HG03135 (cell line): Measurements from ENCODE around the gene ATP5F1C.
"Not testable (repeated sequence)": the region's sequence is repeated elsewhere in the genome, so short reads cannot be mapped to it uniquely, and the experiment has no call there.

ENCODE experiments used
- ATAC-seq: cut with Tn5 transposase; IDR thresholded peaks from one replicate; pipeline ENCODE4 v1.9.1; 2021; ENCODE audit warnings: mild to moderate bottlenecking, moderate library complexity; ENCODE audit not compliant: unreplicated experiment

ATP5F1C gene

DNA sequence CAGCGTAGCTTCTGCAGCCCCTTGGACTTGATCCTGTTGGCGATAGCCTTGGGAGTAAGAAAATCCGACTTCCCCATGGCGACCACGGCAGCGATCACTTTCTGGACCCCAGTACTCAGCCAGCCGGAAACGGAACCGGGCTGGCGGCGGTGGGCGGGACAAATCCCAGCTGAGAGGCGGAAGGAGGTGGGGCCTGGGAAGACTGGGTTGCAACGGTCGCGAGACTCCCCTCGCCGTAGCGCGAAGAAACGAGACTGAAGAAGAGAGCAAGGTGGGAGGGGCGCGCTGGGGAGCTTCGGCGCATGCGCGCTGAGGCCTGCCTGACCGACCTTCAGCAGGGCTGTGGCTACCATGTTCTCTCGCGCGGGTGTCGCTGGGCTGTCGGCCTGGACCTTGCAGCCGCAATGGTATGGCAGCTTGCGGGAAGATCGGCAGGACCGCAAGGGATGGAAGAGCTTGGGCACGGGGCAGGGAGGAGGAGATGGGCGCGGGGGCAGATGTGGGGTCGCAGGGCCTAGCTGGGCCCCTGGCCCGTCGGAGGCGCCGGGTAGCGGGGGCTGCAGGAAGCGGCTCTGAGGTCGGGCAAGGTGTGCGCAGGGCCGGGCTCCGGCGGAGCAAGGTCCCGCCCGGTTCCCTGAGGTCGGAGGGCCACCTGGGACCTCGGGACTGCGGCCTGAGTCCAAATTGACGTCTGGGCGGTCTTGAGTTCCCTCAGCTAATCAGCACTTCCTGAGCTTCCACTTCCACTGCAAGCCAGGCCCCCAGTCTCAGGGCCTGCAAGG is at the start of gene ATP5F1C, which contains the start of gene KIN:
ATP5F1C (plus strand) TSS at position 321 of the 782 bp plus-strand sequence; CDS start at position 352, 31 bp downstream.
KIN (minus strand) TSS at position 137 of the 782 bp plus-strand sequence; CDS start at position 77, 60 bp downstream.
- ATAC-seq: peak; percentile 94

DNA sequence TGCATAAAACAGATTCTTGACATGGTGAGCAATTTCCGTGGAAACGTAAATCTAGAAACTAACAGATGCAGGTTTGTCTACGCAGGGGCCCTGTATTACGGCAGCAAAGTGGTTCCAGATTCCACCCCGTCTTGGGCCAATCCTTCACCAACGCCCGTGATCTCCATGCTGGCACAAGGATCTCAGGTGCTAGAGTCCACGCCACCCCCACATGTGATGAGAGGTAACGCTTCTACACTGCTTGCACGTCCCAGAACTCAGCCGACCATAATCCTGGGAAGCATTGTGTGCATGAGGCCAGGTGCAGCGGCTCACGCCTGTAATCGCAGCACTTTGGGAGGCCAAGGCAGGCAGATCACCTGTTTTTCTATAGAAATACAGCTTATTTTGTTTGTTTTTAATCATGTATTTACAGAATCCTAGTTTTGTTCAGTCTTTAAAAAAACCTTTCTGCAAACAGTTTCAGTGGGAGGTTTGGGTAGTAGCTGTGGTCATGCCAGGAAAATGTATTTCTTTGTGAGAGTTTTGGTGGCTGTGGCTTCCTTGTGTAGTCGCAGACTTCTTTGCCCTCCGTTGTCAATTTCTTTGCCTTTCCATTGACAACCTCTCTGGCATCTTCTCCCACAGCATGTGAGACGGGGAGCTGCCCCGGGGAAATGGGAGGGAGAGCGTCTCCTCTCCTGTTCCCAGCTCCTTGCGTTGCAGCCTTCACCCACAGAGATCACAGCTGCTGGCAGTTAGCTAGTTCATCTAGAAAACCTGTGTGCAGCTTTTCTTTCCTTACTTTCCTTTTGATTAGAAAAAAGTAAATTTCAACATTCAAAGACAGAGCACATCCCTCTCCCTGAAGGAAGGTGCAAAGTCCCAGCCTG is 49.2 kb upstream of the ATP5F1C start:
- no peak for ATAC-seq

DNA sequence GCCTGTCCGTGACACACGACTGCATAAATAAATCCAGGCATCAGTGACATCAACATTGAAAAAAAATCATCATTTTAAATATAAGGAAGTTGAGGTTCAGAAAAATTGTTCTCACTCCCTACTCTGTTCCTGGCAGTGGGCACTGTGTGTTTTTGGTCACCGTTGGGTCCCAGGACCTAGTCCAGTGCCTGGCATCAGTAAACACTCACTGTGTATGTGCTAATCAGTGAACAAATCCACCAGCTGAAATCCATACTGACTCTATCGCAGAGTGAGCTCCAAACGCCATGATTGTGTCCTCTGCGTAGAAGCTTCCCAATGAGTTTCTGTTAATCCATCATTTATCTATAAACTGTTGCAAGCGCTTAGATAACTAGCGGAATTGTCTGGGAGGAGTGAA is 43.7 kb upstream of the ATP5F1C start:
- ATAC-seq: no peak

DNA sequence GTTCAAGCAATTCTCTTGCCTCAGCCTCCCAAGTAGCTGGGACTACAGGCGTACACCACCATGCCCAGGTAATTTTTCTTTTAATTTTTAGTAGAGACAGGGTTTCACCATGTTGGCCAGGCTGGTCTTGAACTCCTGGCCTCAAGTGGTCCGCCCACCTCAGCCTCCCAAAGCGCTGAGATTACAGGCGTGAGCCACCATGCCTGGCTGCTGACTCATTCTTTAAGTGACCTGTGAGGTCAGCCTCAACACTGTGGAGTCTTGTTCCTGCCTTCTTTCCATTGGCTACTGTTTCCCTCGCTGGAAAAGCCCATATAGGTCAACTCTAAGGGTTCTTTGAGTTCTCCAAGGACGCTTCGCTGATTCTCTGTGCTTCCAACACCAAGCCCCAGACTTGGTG is 39.3 kb upstream of the ATP5F1C start:
- not testable (repeated sequence) for ATAC-seq

DNA sequence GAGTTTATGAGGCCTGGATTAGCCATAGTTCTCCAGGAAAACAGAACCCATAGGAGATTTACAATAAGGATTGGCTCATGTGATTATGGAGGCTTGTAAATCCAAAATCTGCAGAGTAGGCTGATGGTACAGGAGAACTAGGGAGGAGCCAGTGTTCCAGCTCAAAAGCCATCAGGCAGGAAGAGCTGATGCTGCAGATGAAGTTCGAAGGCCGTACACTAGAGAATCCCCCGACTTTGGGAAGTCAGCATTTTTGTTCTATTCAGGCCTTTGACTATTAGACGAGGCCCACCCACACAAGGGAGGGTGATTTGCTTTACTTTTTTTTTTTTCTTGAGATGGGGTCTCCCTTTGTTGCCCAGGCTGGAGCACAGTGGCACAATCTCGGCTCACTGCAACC is 37.8 kb upstream of the ATP5F1C start:
- ATAC-seq: no peak

DNA sequence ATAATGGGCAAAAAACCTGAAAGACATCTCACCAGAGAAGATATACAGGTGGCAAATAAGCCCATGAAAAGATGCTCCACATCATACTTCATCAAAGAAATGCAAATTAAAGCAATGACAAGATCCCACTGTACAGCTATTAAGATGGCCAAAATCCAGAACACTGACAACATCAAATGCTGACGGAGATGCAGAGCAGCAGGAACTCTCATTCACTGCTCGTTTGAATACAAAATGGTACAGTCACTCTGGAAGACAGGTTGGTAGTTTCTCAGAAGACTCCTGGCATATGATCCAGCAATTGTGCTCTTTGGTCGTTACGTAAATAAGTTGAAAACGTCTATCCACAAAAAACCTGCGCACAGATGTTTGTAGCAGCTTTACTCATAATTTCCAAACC is 35.7 kb upstream of the ATP5F1C start:
- ATAC-seq: no peak

DNA sequence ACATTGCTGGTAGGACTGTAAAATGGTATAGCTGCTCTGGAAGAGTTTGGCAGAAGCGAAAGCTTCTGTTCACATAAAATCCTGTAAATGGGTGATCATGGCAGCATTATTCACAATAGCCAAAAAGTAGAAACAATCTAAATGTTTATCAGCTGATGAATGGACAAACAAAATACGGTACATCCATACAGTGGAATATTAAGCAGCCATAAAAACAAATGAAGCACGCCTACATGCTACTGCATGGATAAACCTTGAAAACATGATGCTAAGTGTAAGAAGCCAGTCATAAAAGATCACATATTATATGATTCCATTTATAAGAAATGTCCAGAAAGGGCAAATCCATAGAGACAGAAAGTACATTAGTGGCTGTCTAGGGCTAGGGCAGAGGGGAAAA is 32.9 kb upstream of the ATP5F1C start:
- ATAC-seq: no peak

DNA sequence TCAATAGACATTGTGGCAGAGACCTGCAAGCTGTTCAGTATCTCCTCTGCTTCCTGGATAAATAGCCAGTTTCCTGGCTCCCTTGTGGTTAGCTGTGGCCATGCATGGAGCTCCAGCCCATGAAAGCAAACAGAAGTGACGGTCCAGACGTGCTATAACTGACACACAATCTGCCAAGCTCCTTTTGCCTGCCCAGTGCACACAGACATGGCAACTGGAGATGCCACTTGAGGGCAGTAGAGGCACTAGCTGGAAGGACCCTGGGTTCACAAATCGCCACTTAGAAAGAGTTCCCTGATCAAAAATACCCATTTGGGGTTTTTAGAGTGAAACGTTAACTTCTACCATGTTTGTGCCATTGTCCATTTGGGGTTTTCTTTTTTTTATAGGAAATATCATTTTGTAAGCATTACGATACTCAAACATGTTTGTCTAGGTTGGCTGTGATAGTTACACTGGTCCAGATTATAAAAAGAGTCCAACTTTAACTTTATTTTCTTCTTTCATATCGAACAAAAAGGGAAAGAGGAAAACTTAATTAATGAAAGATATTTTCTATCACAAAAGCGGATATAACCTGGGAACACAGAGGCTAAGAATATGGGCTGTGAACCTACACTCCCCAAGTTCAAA is 31.5 kb upstream of the ATP5F1C start:
- ATAC-seq: no peak

DNA sequence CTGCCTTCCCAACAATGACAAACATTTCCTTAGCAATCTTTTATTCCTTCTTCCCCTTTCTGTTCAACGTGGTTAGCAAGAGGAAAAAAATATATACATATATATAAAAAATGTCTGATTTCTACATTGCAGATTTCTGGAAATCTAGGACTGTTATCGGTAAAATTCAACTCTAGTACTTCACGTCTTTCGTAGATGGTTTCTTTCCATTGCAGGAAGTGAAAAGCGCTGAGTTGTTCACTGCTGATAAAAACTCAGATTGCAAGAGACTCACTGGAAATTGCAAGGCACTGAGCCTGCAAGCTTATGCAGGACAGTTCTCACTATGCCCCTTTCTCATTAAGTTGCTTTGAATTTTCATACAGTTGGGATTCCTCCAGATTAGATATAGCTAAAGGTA is 24.0 kb upstream of the ATP5F1C start:
- ATAC-seq: no peak

DNA sequence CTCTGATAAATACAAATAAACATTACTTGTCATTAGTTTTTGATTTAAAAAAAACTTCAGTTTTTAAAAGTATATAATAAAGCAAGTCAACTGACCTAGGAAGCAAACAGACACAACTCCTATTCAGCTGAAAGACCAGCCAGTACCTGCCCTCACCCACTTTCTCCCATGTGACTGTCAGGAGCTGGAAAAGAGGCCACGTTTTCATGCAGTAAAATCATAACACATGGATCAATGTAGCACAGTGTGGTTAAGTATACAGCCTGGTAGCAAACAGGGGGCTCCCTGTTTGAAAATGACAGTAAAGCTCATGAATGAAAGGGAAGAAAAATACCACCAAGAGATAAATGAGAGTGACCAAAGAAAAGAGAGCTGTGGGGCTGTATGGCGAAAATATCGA is 21.7 kb upstream of the ATP5F1C start:
- no peak for ATAC-seq

DNA sequence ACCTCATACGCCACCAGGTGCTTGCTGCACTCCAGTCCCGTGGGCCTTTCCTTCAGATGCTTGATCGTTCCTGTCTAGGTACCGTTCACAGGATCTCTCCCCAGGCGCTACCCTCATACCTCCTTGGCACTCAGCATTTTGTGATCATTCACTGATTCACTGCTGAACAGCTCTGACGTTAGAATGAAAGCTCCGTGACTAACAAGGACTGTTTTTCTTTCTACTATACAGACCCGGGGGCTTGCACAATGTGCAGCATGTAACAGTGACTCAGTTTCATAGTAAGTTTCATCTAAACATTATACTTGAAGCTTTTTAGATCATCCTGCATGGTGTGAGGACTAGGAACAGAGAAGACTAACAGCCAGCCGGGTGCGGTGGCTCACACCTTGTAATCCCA is 20.8 kb upstream of the ATP5F1C start:
- ATAC-seq: no peak

DNA sequence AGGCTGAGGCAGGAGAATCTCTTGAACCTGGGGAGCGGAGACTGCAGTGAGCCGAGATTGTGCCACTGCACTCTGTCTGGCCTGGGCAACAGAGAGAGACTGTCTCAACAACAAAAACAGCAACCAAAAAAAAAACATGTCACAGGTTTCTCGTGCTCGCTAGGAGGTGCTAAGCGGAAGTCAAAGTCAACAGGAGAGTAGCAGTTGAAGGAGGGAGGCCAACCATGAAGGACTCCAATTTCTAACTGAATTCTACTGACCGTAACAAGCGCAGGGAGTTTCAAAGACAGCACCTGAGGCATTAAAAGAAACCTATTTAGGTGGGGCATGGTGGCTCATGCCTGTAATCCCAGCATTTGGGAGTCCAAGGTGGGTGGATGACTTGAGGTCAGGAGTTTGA is 19.6 kb upstream of the ATP5F1C start:
- no peak for ATAC-seq

DNA sequence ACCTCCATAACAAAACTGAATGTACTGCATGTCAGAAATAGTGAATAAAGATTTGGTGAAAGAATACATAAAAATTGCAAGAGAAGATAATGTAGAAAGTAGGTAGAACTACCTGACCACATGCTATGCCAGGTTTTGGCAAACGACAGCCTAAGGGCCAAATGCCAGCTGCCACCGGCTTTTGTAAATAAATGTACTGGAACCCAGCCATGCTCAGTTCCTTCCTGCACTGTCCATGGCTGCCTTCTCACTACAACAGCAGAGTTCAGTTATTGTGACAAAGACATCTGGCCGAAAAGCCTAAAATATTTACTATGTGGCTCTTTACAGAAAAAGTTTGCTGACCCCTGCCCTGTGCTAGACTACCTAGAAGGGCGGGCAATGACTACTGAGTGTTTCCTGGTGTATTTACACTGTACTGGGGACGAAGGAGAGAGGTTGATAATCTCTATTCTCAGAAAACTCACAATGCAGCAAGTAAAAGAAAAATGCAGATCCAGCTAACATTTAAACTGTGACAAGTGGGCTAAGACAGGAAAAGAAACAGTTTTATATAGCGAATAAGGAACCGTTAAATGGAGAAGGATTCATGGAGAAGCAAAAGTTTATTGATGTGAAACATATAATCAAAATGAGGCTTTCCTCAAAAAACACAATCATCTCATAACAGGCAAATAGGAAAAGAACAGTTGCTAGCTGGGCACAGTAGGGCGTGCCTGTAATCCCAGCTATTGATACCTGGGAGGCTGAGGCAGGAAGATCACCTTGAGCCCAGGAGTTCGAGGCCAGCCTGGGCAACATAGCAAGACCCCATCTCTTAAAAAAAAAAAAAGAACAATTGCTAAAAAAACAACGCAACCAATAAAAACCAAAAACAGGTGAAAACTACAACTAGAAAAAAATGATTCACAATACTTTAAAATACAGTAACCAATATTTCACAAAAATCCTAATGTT is 13.9 kb upstream of the ATP5F1C start:
- no peak for ATAC-seq

DNA sequence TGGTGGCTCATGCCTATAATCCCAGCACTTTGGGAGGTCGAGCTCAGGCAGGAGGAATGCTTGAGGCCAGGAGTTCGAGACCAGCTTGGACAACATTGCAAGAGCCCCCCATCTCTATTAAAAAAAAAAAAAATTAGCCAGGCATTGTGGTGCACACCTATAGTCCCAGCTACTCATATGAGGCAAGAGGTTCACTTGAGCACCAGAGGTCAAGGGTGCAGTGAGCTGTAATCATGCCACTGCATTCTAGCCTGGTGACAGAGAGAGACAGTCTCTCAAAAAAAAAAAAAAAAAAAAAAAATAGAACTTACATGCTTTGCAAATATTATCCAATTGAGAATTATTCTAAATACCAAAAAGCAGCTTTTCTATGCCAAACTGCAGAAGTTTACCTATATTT is 11.2 kb upstream of the ATP5F1C start:
- no peak for ATAC-seq

DNA sequence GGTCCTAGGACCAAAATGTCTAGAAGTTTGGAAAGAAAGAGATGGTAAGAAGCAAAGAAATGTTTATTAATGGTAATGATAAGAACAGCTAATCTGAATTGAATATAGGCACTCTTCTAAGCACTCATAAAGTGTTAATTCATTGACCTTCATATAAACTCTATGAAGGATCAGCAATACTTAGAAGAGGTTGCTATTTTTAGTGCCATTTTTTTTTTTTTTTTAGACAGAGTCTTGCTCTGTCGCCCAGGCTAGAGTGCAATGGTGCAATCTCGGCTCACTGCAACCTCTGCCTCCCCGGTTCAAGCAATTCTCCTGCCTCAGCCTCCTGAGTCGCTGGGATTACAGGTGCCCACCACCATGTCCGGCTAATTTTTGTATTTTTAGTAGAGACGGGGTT is 5.8 kb upstream of the ATP5F1C start:
- not testable (repeated sequence) for ATAC-seq

DNA sequence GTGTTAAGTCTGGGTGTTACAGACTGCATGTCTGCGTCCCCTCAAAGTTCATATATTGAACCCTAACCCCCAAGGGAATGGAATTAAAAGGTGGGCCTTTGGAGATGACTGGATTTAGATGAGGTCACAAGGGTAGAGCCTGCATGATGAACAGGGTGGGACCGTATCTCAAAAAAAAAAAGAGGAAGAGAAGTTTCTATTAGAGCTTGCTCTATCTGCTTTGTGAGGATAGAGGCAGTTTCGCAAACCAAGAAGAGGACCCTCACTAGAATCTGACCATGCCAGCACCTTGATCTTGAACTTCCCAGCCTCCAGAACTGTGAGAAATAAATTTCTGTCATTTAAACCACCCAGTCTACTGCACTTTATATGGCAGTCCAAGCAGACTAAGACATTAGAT is 1.5 kb upstream of the ATP5F1C start:
- no peak for ATAC-seq

DNA sequence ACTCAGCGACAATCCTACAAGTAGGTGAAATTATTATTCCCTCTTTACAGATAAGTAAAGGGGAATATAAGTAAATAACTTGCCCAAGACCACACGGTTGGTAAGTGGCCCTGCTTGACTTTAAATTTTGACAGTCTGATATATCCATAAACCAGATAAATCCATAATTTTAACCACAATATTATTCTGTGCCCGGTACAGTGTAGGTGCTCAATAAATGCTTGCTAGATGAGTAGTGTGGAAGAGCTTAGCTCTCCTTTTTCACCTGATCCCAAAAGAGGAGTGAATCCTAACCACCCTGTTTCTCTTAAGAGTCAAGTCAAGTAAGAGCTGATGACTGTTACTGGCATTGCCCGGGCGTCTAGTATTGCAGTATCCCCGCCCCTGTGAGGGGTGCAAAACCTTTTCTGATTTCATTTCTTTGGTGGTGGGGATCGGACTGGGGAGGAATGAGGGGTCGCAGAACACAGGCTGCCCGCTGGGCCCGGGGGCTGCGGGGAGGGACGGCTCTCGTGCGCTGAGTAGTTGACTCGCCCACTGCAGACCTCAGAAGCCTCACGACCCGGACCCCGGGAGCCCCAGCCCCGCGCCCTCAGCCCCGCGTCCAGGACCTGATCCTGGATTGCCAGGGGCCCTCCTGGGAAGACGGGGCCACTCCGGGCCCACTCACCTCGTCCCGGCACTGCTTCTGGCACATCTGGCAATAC is 674 bp upstream of the ATP5F1C start:
- ATAC-seq: peak; percentile 16

DNA sequence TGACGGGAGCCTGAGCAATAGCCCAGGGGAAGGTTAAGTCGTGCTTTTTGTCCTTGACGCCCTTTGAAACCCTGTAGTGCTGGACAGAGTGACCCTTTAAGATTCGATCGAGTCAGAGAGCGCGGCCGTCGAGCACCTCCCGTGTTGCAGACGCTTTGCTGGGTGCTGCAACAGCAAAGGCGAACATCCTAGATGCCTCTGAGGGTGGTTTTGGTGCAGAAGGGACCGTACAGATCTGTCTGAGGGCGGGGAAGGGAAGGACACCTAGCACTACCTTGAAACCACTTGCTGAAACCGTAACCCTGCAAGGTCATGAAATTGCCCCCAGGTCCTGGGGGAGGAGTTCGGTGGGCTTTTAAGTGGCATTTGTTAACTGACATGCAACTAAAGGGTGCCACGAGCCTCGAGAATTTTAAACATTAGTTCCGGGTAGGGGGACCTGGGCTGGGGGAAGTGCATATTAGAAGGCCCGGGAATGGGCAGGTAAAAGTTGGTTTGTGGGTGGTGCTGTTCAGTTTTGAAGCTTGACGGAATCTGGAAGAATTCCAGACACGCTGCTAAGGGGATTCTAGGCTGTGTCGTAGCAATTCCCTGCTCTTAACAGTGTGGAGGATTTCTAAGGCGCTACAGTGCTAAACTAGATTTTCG is 786 bp downstream of the ATP5F1C start:
- ATAC-seq: peak; percentile 19

DNA sequence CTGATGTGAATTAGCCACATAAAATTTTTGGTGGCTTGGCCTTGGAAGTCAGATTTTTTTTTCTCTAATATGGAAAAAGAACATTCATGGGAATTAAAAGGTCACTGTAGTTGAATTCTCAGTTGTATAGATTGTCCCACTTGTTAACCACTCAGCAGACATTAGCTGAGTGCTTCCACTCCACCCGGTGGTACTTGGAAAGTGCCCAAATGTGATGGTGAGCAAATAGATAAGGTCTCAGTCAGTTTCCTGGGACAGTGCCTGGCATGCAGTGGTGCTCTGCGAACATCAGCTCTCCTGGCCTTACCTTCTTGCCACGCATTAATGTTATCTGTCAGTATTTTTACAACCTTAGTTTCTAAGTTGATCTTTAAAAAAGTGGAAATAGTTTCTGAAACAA is 1.4 kb downstream of the ATP5F1C start:
- ATAC-seq: no peak
